Sigmoid colon (tissue), 7 donors: Measurements from ENCODE around the gene HCN2. TPM values are rescaled to one million over a fixed set of nuclear protein-coding genes. Genes with fewer than 3 reads are reported as not detected.
A peak's percentile ranks its signal among the peaks of the same experiment; 100 is the strongest.

ENCODE experiments used
- DNase-seq: peaks from one replicate; pipeline ENCODE4 v3.0.0-alpha.2; 2019
- H3K27ac ChIP-seq, 4 donors: fragments of 200-600 bp; sonication (generic); one replicate each; pipeline ENCODE4 v1.5.1; 2016 to 2019; ENCODE audit warnings: mild to moderate bottlenecking in 1 of 4
- H3K27me3 ChIP-seq, 3 donors: fragments of 200-600 bp; sonication (generic); one replicate each; pipeline ENCODE4 v1.5.1; 2019; ENCODE audit warnings: mild to moderate bottlenecking in 1 of 3
- H3K36me3 ChIP-seq, 4 donors: fragments of 200-600 bp; sonication (generic); one replicate each; pipeline ENCODE4 v1.5.1; 2016 to 2019
- H3K4me1 ChIP-seq, 4 donors: fragments of 200-600 bp; sonication (generic); one replicate each; pipeline ENCODE4 v1.5.1; 2017 to 2019
- H3K4me3 ChIP-seq, 4 donors: fragments of 200-600 bp; sonication (generic); one replicate each; pipeline ENCODE4 v1.5.1; 2017 to 2019; ENCODE audit warnings: mild to moderate bottlenecking in 2 of 4, moderate library complexity in 1 of 4
- H3K9me3 ChIP-seq, 4 donors: fragments of 200-600 bp in 3 of 4; sonication (generic) in 3 of 4; one replicate each; pipeline versions ENCODE4 v1.5.1 to v1.6.1; 2013 to 2019
- CTCF ChIP-seq, 4 experiments: fragments of 450-650 bp in 3 of 4; fragments of 200-600 bp in 1 of 4; IDR thresholded peaks; one replicate each; pipeline ENCODE4 v1.5.1; 2016 to 2019; ENCODE audit warnings: antibody characterized with exemption in 4 of 4, mild to moderate bottlenecking in 3 of 4, moderate library complexity in 2 of 4
- EP300 ChIP-seq, 4 donors: sonication (generic); formaldehyde crosslinking; IDR thresholded peaks; one replicate each; pipeline ENCODE4 v1.6.1; 2017; ENCODE audit warnings: antibody characterized with exemption in 4 of 4
- POLR2A ChIP-seq, 2 donors: fragments of 450-650 bp; IDR thresholded peaks; one replicate each; pipeline ENCODE4 v1.6.1; 2016; ENCODE audit warnings: antibody characterized with exemption in 2 of 2, mild to moderate bottlenecking in 2 of 2, moderate library complexity in 2 of 2
- POLR2AphosphoS5 ChIP-seq, 4 donors: sonication (generic); formaldehyde crosslinking; IDR thresholded peaks; one replicate each; pipeline ENCODE4 v1.6.1; 2017; ENCODE audit warnings: antibody characterized with exemption in 4 of 4
- WGBS, 2 donors: extraction: QIAGEN DNeasy Blood & Tissue Kit; methylation state at CpG; one replicate each; pipeline ENCODE4 v1.1.7; 2013; 5-methylcytosine and 5-hydroxymethylcytosine counted together
- intact Hi-C: fragments of 100-400 bp; cut with DNase I; formaldehyde crosslinking; loops from one replicate; pipeline ENCODE4 v1.15.1; 2023
- polyA plus RNA-seq, 3 donors: library from polyadenylated mRNA; stranded (reverse); fragments of 200-250 nt; gene quantifications; one replicate each; pipeline ENCODE4 v1.2.3, GENCODE V29; 2013
- total RNA-seq, 4 donors: library from RNA; depleted of rRNA; stranded (reverse); fragments of >200 nt; gene quantifications; one replicate each; pipeline ENCODE4 v1.1.0, GENCODE V29; 2016
- donor health status: healthy with polysubstance abuse.
- donor health status: Bipolar disorder and iron deficiency.
- donor health status: healthy.

Gene HCN2
- total and polyA plus RNA-seq, 7 donors: 0.23 to 0.55 (median 0.39) TPM; not detected in 2

DNA sequence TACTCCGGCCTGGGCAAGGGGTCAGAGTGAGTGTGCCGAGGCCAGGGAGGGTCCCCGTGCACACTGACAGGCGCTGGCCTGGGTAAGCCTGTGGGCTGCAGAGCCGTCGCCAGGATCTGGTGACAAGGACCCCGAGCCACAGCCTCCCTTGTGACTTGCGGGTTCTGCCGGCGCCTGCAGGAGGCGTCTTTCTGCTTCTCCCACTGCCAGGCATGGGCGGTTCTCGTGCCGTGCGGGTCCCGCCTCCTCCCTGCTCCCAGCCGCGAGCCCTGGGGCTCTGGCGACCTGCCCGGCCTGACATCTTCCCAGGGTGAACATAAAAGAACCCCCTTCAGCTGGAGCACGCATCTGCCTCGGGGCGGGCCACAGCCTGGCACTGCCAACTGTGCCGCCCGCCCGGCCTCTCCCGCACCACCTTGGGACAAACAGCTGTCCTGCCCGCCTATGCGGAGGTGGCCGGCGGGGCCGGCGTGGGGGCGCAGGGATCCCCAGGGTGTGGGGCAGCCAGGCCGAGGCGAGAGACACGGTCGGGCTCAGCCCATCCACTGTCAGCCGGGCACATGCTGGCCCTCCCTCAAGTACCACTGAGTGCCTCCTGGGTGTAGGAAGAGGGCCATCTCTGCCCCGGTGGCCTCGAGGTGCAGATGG is 1.5 kb upstream of the HCN2 start:
- DNase-seq: peak; percentile 80
- no peak overlapping the region for H3K27ac ChIP-seq
- intact Hi-C loops: no loop called here
- TF ChIP-seq CTCF (IDR thresholded peaks at IDR 0.05) (peak in 3 of 4 experiments; percentile 11 to 27 (median 17)), POLR2A (IDR thresholded peaks at IDR 0.05) (no peak)
- no peak overlapping the region for H3K4me3 ChIP-seq
- peaks cover 0 to 6% (median 4%) of the 10 kb centered on the region in 4 donors for H3K36me3 ChIP-seq
- peaks cover 40 to 88% (median 41%) of the 10 kb centered on the region in 3 donors for H3K27me3 ChIP-seq
- WGBS, 2 donors: 3 to 9% methylated on average over 41 of the region's 41 CpGs
- no peaks in the 10 kb centered on the region for H3K9me3 ChIP-seq
- H3K4me1 ChIP-seq: peaks cover 0 to 40% (median 29%) of the 10 kb centered on the region in 4 donors

GRCh38 chr19:588741-589692 is 664 bp upstream of the HCN2 start:
- no peak for DNase-seq
- TF ChIP-seq CTCF (IDR thresholded peaks at IDR 0.05) (no peak), EP300 (IDR thresholded peaks at IDR 0.05) (no peak), POLR2AphosphoS5 (IDR thresholded peaks at IDR 0.05) (no peak)
- Histone ChIP-seq H3K4me1 (peaks cover 0 to 33% (median 27%) of the 10 kb centered on the region in 4 donors), H3K9me3 (no peaks in the 10 kb centered on the region), H3K4me3 (peak overlapping the region in 1 of 4 donors; percentile 17), H3K36me3 (no peaks in the 10 kb centered on the region), H3K27ac (no peak overlapping the region), H3K27me3 (peaks cover 40 to 89% (median 41%) of the 10 kb centered on the region in 3 donors)
- intact Hi-C loops: no loop called here
- 10 to 16% methylated on average over 54 of the region's 54 CpGs for WGBS, 2 donors

DNA sequence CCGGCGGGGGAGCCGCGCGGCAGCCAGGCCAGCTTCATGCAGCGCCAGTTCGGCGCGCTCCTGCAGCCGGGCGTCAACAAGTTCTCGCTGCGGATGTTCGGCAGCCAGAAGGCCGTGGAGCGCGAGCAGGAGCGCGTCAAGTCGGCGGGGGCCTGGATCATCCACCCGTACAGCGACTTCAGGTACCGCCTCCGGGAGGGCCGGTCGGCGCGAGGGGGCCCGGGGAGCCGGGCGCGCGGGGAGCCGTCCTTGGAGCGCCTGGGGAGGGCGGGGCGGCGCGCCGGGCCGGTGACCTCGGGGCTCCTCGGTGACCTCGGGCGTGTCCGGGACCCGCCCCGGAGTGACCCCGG is 690 bp downstream of the HCN2 start:
- 1% methylated on average over 50 of the region's 50 CpGs for WGBS, 2 donors
- H3K27ac ChIP-seq: no peak overlapping the region
- no peak for TF ChIP-seq CTCF (IDR thresholded peaks at IDR 0.05)
- TF ChIP-seq EP300 (IDR thresholded peaks at IDR 0.05): no peak
- no peak for TF ChIP-seq POLR2AphosphoS5 (IDR thresholded peaks at IDR 0.05)
- TF ChIP-seq POLR2A (IDR thresholded peaks at IDR 0.05): no peak
- DNase-seq: no peak
- peaks cover 0 to 27% (median 23%) of the 10 kb centered on the region in 4 donors for H3K4me1 ChIP-seq
- intact Hi-C loops: no loop called here
- no peak overlapping the region for H3K4me3 ChIP-seq
- H3K36me3 ChIP-seq: no peaks in the 10 kb centered on the region
- no peaks in the 10 kb centered on the region for H3K9me3 ChIP-seq
- H3K27me3 ChIP-seq: peaks cover 35 to 79% (median 40%) of the 10 kb centered on the region in 3 donors

- Histone ChIP-seq H3K4me1 (peaks cover 0 to 27% (median 23%) of the 10 kb centered on the region in 4 donors), H3K36me3 (no peaks in the 10 kb centered on the region), H3K27me3 (peaks cover 33 to 77% (median 40%) of the 10 kb centered on the region in 3 donors), H3K27ac (no peak overlapping the region), H3K9me3 (no peaks in the 10 kb centered on the region), H3K4me3 (no peak overlapping the region)
- TF ChIP-seq CTCF (IDR thresholded peaks at IDR 0.05) (no peak), POLR2AphosphoS5 (IDR thresholded peaks at IDR 0.05) (no peak), EP300 (IDR thresholded peaks at IDR 0.05) (no peak)
- intact Hi-C loops: no loop called here
- 9% methylated on average over 41 of the region's 41 CpGs for WGBS, 2 donors
- DNase-seq: no peak
Observed at GRCh38 chr19:590750-591098, 1.0 kb downstream of the HCN2 start.
